HEK293 (cell line): ENCODE measurements around the gene PBRM1.

Experiments
- CTCF ChIA-PET: fragments of 350-600 bp; formaldehyde crosslinking; extraction: SDS; loops from one replicate; lab custom pipeline; 2021; ENCODE audit warnings: antibody characterized with exemption; lab: Yijun Ruan, JAX
- POLR2A ChIA-PET: fragments of 300-600 bp; formaldehyde crosslinking; extraction: SDS; loops from one replicate; lab custom pipeline; 2020; ENCODE audit warnings: antibody characterized with exemption, inconsistent platforms; lab: Yijun Ruan, JAX
- H3K27ac ChIP-seq: fragments of 200-500 bp; sonication (Bioruptor generic); 2 replicates; pipeline ENCODE4 v1.5.1; 2014; ENCODE audit warnings: low read depth, low read length, control low read depth, inconsistent platforms; ENCODE audit errors: extremely low read depth
- H3K36me3 ChIP-seq, 2 experiments: fragments of 200-500 bp in 1 of 2; sonication (Bioruptor generic) in 1 of 2; 1 replicate in 1 of 2; 2 replicates in 1 of 2; pipeline ENCODE4 v1.5.1; 2014 to 2017; ENCODE audit warnings: inconsistent platforms in 2 of 2, low read length in 2 of 2; ENCODE audit not compliant: control insufficient read depth in 2 of 2, insufficient read depth in 1 of 2
- H3K4me1 ChIP-seq: fragments of 200-500 bp; sonication (Bioruptor generic); 2 replicates; pipeline ENCODE4 v1.5.1; 2014; ENCODE audit warnings: mild to moderate bottlenecking, low read length, inconsistent platforms; ENCODE audit not compliant: control insufficient read depth, insufficient read depth
- H3K4me3 ChIP-seq: 2 replicates; pipeline ENCODE4 v1.5.1; 2011; ENCODE audit warnings: low read depth, mild to moderate bottlenecking, control low read depth, low read length, moderate library complexity
- H3K9me3 ChIP-seq: fragments of 200-500 bp; sonication (Bioruptor generic); 2 replicates; pipeline ENCODE4 v1.5.1; 2014; ENCODE audit warnings: low read depth, low read length, inconsistent platforms; ENCODE audit not compliant: control insufficient read depth, insufficient read depth
- GFI1B ChIP-seq: fragments of 450-650 bp; formaldehyde crosslinking; IDR thresholded peaks from 2 replicates; pipeline ENCODE4 v1.5.1; 2016; ENCODE audit warnings: missing biosample characterization, missing genetic modification characterization
- ZBTB20 ChIP-seq: fragments of 450-650 bp; formaldehyde crosslinking; IDR thresholded peaks from 2 replicates; pipeline ENCODE4 v1.5.1; 2016; ENCODE audit warnings: missing biosample characterization, missing genetic modification characterization
- ZNF174 ChIP-seq: fragments of 450-650 bp; formaldehyde crosslinking; IDR thresholded peaks from 2 replicates; pipeline ENCODE4 v1.5.0; 2017; ENCODE audit warnings: missing biosample characterization, mild to moderate bottlenecking, missing genetic modification characterization
- ZNF398 ChIP-seq: fragments of 450-650 bp; formaldehyde crosslinking; IDR thresholded peaks from 2 replicates; pipeline ENCODE4 v1.5.1; 2017; ENCODE audit warnings: missing biosample characterization, missing genetic modification characterization
- ZNF433 ChIP-seq: fragments of 450-650 bp; formaldehyde crosslinking; IDR thresholded peaks from 2 replicates; pipeline ENCODE4 v1.5.1; 2016; ENCODE audit warnings: missing biosample characterization, missing genetic modification characterization, low read depth
- ZNF518A ChIP-seq: fragments of 450-650 bp; formaldehyde crosslinking; conservative IDR thresholded peaks from 2 replicates; pipeline ENCODE4 v1.5.1; 2016; ENCODE audit warnings: low read depth, missing biosample characterization, missing genetic modification characterization
- ZNF548 ChIP-seq: fragments of 450-650 bp; formaldehyde crosslinking; IDR thresholded peaks from 2 replicates; pipeline ENCODE4 v1.5.1; 2016; ENCODE audit warnings: missing biosample characterization, missing genetic modification characterization
- ZNF610 ChIP-seq: fragments of 450-650 bp; formaldehyde crosslinking; IDR thresholded peaks from 2 replicates; pipeline ENCODE4 v1.5.1; 2016; ENCODE audit warnings: missing biosample characterization, missing genetic modification characterization, borderline replicate concordance
- ZNF623 ChIP-seq: fragments of 450-650 bp; formaldehyde crosslinking; IDR thresholded peaks from 2 replicates; pipeline ENCODE4 v1.5.1; 2016; ENCODE audit warnings: missing biosample characterization, missing genetic modification characterization
- ZNF768 ChIP-seq: fragments of 450-650 bp; formaldehyde crosslinking; IDR thresholded peaks from 2 replicates; pipeline ENCODE4 v1.5.1; 2018; ENCODE audit warnings: missing biosample characterization, mild to moderate bottlenecking, missing genetic modification characterization
- ZNF843 ChIP-seq: fragments of 450-650 bp; formaldehyde crosslinking; IDR thresholded peaks from 2 replicates; pipeline ENCODE4 v1.5.1; 2016; ENCODE audit warnings: missing biosample characterization, missing genetic modification characterization
- ZSCAN5A ChIP-seq: fragments of 450-650 bp; formaldehyde crosslinking; IDR thresholded peaks from 2 replicates; pipeline ENCODE4 v1.5.1; 2016; ENCODE audit warnings: missing biosample characterization, missing genetic modification characterization
- TF ChIP-seq, protein P1 (sequence below): IDR thresholded peaks from 2 replicates; pipeline ENCODE4 v1.6.1; 2011; ENCODE audit warnings: mild to moderate bottlenecking, low read depth, low read length, borderline replicate concordance
- TF ChIP-seq, protein P2 (sequence below): fragments of 450-650 bp; formaldehyde crosslinking; IDR thresholded peaks from 2 replicates; pipeline ENCODE4 v1.5.1; 2017; ENCODE audit warnings: missing biosample characterization, missing genetic modification characterization

Gene PBRM1

GRCh38 chr3:52724511-52724910, 38.8 kb upstream of the PBRM1 start:
- Histone ChIP-seq H3K27ac (no peak overlapping the region), H3K9me3 (no peaks in the 10 kb centered on the region), H3K4me1 (no peaks in the 10 kb centered on the region), H3K4me3 (no peak overlapping the region), H3K36me3 (peaks cover 0 to 21% of the 10 kb centered on the region in 2 experiments; a peak in 2 of 3 replicates)
- CTCF ChIA-PET, result interaction anchor here (1.2 kb wide), 1 partner anchor 14 kb away, joined by 6 read pairs; no protein-coding TSS in a partner anchor
- no peak for TF ChIP-seq ZNF623 (tag by site-specific recombination)
- TF ChIP-seq ZNF610 (tag by site-specific recombination), result no peak
- TF ChIP-seq, protein P1, sequence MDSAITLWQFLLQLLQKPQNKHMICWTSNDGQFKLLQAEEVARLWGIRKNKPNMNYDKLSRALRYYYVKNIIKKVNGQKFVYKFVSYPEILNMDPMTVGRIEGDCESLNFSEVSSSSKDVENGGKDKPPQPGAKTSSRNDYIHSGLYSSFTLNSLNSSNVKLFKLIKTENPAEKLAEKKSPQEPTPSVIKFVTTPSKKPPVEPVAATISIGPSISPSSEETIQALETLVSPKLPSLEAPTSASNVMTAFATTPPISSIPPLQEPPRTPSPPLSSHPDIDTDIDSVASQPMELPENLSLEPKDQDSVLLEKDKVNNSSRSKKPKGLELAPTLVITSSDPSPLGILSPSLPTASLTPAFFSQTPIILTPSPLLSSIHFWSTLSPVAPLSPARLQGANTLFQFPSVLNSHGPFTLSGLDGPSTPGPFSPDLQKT, result no peak
- TF ChIP-seq ZNF174, result no peak
- POLR2A ChIA-PET, result no interaction called here

DNA sequence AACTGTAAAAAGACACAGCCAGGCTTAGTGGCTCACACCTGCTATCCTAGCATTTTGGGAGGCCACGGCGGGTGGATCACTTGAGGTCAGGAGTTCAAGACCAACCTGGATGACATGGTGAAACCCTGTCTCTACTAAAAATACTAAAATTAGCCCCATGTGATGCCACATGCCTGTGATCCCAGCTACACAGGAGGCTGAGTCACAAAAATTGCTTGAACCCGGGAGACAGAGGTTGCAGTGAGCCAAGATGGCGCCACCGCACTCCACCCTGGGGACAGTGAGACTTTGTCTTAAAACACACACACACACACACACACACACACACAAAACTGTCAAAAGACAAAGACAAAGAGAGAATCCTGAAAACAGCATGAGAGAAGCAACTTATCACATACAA, 38.2 kb upstream of the PBRM1 start:
- Histone ChIP-seq H3K36me3 (peaks cover 0 to 24% of the 10 kb centered on the region in 2 experiments; a peak in 2 of 3 replicates), H3K9me3 (no peaks in the 10 kb centered on the region), H3K4me1 (no peaks in the 10 kb centered on the region), H3K4me3 (no peak overlapping the region), H3K27ac (no peak overlapping the region)
- CTCF ChIA-PET, result no interaction called here
- POLR2A ChIA-PET, result no interaction called here
- no peak for TF ChIP-seq ZSCAN5A
- no peak for TF ChIP-seq ZNF768 (tag by site-specific recombination)
- TF ChIP-seq ZNF398, result no peak
- TF ChIP-seq, protein P2, sequence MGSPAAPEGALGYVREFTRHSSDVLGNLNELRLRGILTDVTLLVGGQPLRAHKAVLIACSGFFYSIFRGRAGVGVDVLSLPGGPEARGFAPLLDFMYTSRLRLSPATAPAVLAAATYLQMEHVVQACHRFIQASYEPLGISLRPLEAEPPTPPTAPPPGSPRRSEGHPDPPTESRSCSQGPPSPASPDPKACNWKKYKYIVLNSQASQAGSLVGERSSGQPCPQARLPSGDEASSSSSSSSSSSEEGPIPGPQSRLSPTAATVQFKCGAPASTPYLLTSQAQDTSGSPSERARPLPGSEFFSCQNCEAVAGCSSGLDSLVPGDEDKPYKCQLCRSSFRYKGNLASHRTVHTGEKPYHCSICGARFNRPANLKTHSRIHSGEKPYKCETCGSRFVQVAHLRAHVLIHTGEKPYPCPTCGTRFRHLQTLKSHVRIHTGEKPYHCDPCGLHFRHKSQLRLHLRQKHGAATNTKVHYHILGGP (tag by site-specific recombination), result no peak
- TF ChIP-seq ZNF548 (tag by site-specific recombination), result no peak
- TF ChIP-seq ZNF518A (tag by site-specific recombination), result no peak
- TF ChIP-seq ZNF433 (tag by site-specific recombination), result no peak
- no peak for TF ChIP-seq ZBTB20 (tag by site-specific recombination)
- TF ChIP-seq GFI1B (tag by site-specific recombination), result no peak
- TF ChIP-seq ZNF843 (tag by site-specific recombination), result no peak
- no peak for TF ChIP-seq ZNF623 (tag by site-specific recombination)
